NCI-H460 (cell line): ENCODE results near the gene XYLB. TPM values are rescaled to one million over a fixed set of nuclear protein-coding genes. Genes with fewer than 3 reads are reported as not detected.

Experiments used
- DNase-seq: peaks from one replicate; pipeline ENCODE4 v3.0.0-alpha.2; 2016; ENCODE audit warnings: low read depth; ENCODE audit errors: extremely low read depth
- small RNA-seq, 2 experiments: library from RNA; depleted of rRNA; stranded (forward); fragments of <200 nt; gene quantifications; one replicate each; pipeline ENCODE3, GENCODE V24; 2014
- total RNA-seq: library from RNA; depleted of rRNA; stranded (reverse); fragments of >200 nt; shearing (Covaris generic); gene quantifications from 2 replicates; pipeline ENCODE4 v1.2.3, GENCODE V29; 2014; rRNA removed

The XYLB gene
- total RNA-seq, 1 experiment from 2014 or later, result 4.4 TPM

GRCh38 chr3:38453075-38453912 lies 106.7 kb downstream of the XYLB start, which contains the start of gene ACVR2B:
ACVR2B (plus strand) TSS chr3:38453890; CDS start chr3:38454323, 433 bp downstream.
- DNase-seq, result peak; percentile 67

- no peak for DNase-seq
Observed at GRCh38 chr3:38453913-38454177, 107.3 kb downstream of the XYLB start.

GRCh38 chr3:38454178-38454883 lies 107.7 kb downstream of the XYLB start:
- DNase-seq, result no peak

- DNase-seq, result peak; percentile 28
Observed at GRCh38 chr3:38454884-38455638, 108.5 kb downstream of the XYLB start.

GRCh38 chr3:38455639-38456430 lies 109.2 kb downstream of the XYLB start:
- no peak for DNase-seq

- DNase-seq, result no peak
Observed at GRCh38 chr3:38457111-38458003, 110.8 kb downstream of the XYLB start.

GRCh38 chr3:38458796-38459498 lies 112.4 kb downstream of the XYLB start:
- no peak for DNase-seq

GRCh38 chr3:38459499-38460048 lies 113.0 kb downstream of the XYLB start:
- no peak for DNase-seq

GRCh38 chr3:38460377-38461270 lies 114.0 kb downstream of the XYLB start:
- DNase-seq, result no peak

Small RNA genes within 50 kb of the gene (small RNA-seq; reads per million reads assigned to genes)
- gene RNU6-235P, result 0 reads per million in 2 experiments

Other genes with a start within 250 kb of the XYLB start
- gene ACAA1, start 209.7 kb upstream of the XYLB start, total RNA-seq, result 8.0 and 13.5 TPM in 2 replicates
- gene MYD88, start 208.1 kb upstream of the XYLB start, total RNA-seq, result 5.9 and 8.3 TPM in 2 replicates
- gene OXSR1, start 181.2 kb upstream of the XYLB start, total RNA-seq, result 35.2 and 42.4 TPM in 2 replicates
- gene SLC22A13, start 81.0 kb upstream of the XYLB start, total RNA-seq, result 0.17 and 0.40 TPM in 2 replicates
- 0.35 TPM in 1 of 2 replicates, not detected in the other for gene SLC22A14, start 64.5 kb upstream of the XYLB start, total RNA-seq
- 5.1 and 6.3 TPM in 2 replicates for gene ACVR2B, start 107.1 kb downstream of the XYLB start, total RNA-seq
- gene EXOG, start 149.6 kb downstream of the XYLB start, total RNA-seq, result 6.2 and 7.6 TPM in 2 replicates